GM12873 (cell line): ENCODE measurements around the gene RAPGEF5.

Experiments used
- CTCF ChIP-seq: IDR thresholded peaks from 2 replicates; pipeline ENCODE4 v1.5.1; 2012; ENCODE audit warnings: low read depth, mild to moderate bottlenecking, moderate library complexity, low read length, control low read depth; ENCODE audit not compliant: insufficient read depth; ENCODE audit errors: missing control alignments

The RAPGEF5 gene

GRCh38 chr7:22105550-22105949 lies 251.4 kb downstream of the RAPGEF5 start:
- TF ChIP-seq CTCF: no peak

GRCh38 chr7:22094413-22095342 lies 262.3 kb downstream of the RAPGEF5 start:
- TF ChIP-seq CTCF: peak; percentile 43

GRCh38 chr7:22093936-22094335 lies 263.0 kb downstream of the RAPGEF5 start:
- TF ChIP-seq CTCF: no peak

GRCh38 chr7:22093001-22093400 lies 264.0 kb downstream of the RAPGEF5 start:
- TF ChIP-seq CTCF: no peak

- no peak for TF ChIP-seq CTCF
Observed at GRCh38 chr7:22090512-22090911, 266.4 kb downstream of the RAPGEF5 start.

GRCh38 chr7:22090107-22090506 lies 266.8 kb downstream of the RAPGEF5 start:
- no peak for TF ChIP-seq CTCF

- no peak for TF ChIP-seq CTCF
Observed at GRCh38 chr7:22088827-22089226, 268.1 kb downstream of the RAPGEF5 start.
